Endodermal cell (in vitro differentiated cells): Measurements from ENCODE around the gene RPL13A. TPM values are rescaled to one million over a fixed set of nuclear protein-coding genes. Genes with fewer than 3 reads are reported as not detected.

ENCODE experiments used
- DNase-seq: peaks from one replicate; pipeline ENCODE4 v3.0.0-alpha.2; 2017
- H3K27ac ChIP-seq: 2 replicates; pipeline ENCODE4 v1.5.1; 2013; ENCODE audit warnings: mild to moderate bottlenecking, low read depth, low read length, moderate library complexity
- H3K27me3 ChIP-seq: 2 replicates; pipeline ENCODE4 v1.6.1; 2013; ENCODE audit warnings: mild to moderate bottlenecking, low read length, moderate library complexity; ENCODE audit not compliant: insufficient read depth, control insufficient read depth, poor library complexity, severe bottlenecking
- H3K36me3 ChIP-seq: 2 replicates; pipeline ENCODE4 v1.7.0; 2013; ENCODE audit warnings: mild to moderate bottlenecking, low read length, moderate library complexity; ENCODE audit not compliant: control insufficient read depth, insufficient read depth
- H3K4me1 ChIP-seq: one replicate; pipeline ENCODE4 v1.7.0; 2013; ENCODE audit warnings: low read length; ENCODE audit not compliant: control insufficient read depth, insufficient read depth
- H3K4me3 ChIP-seq: 2 replicates; pipeline ENCODE4 v1.5.1; 2013; ENCODE audit warnings: mild to moderate bottlenecking, low read length, moderate library complexity
- H3K9ac ChIP-seq: 2 replicates; pipeline ENCODE4 v1.6.1; 2013; ENCODE audit warnings: mild to moderate bottlenecking, low read length, moderate library complexity; ENCODE audit not compliant: poor library complexity, severe bottlenecking; ENCODE audit errors: extremely low read depth
- H3K9me3 ChIP-seq: 2 replicates; pipeline ENCODE4 v1.6.1; 2013; ENCODE audit warnings: mild to moderate bottlenecking, low read length, moderate library complexity; ENCODE audit not compliant: control insufficient read depth
- H3K27ac Mint-ChIP-seq: 2 replicates; pipeline ENCODE4 v1.8.0; 2020; ENCODE audit warnings: mixed read lengths
- H3K27me3 Mint-ChIP-seq: 2 replicates; pipeline ENCODE4 v1.8.0; 2021; ENCODE audit warnings: mild to moderate bottlenecking, mixed read lengths; ENCODE audit not compliant: insufficient read depth
- H3K36me3 Mint-ChIP-seq: 2 replicates; pipeline ENCODE4 v1.8.0; 2020; ENCODE audit warnings: low read depth, mixed read lengths
- H3K4me1 Mint-ChIP-seq: 2 replicates; pipeline ENCODE4 v1.8.0; 2020; ENCODE audit warnings: mixed read lengths
- H3K4me3 Mint-ChIP-seq: 2 replicates; pipeline ENCODE4 v1.8.0; 2020; ENCODE audit warnings: mild to moderate bottlenecking, moderate library complexity, mixed read lengths
- H3K9me3 Mint-ChIP-seq: 2 replicates; pipeline ENCODE4 v1.8.0; 2020; ENCODE audit warnings: mild to moderate bottlenecking, mixed read lengths
- CTCF ChIP-seq: fragments of 200-600 bp; sonication (generic); conservative IDR thresholded peaks from 2 replicates; pipeline ENCODE4 v1.5.0; 2021; ENCODE audit warnings: antibody characterized with exemption, mild to moderate bottlenecking
- WGBS, 2 experiments: methylation state at CpG; one replicate each; pipeline versions ENCODE4 v1.1.5 to v1.1.7; 2013; ENCODE audit warnings: missing lambda C conversion rate in 2 of 2, mixed read lengths in 1 of 2; ENCODE audit not compliant: insufficient coverage in 1 of 2, insufficient read length in 1 of 2; 5-methylcytosine and 5-hydroxymethylcytosine counted together
- total RNA-seq, 2 donors: library from RNA; stranded (reverse); fragmentation: NEBNext Ultra II Directional in 1 of 2; extraction: Animal tissue kit (Norgen Biotek cat#: 25700) in 1 of 2; gene quantifications; 2 replicates in 1 of 2; 3 replicates in 1 of 2; pipeline ENCODE4 v1.2.1, GENCODE V29; 2021

Gene RPL13A
- total RNA-seq, 2 donors from 2014 or later, result 2,434 to 3,023 TPM

GRCh38 chr19:49513746-49514118 lies 26.3 kb downstream of the RPL13A start:
- H3K27ac Mint-ChIP-seq, result peak overlapping the region; percentile 79
- Histone ChIP-seq H3K9me3 (no peaks in the 10 kb centered on the region), H3K4me1 (peaks cover 3% of the 10 kb centered on the region), H3K36me3 (no peaks in the 10 kb centered on the region), H3K27ac (no peak overlapping the region), H3K4me3 (peak overlapping the region; percentile 79), H3K9ac (peak overlapping the region; percentile 47), H3K27me3 (no peaks in the 10 kb centered on the region)
- H3K36me3 Mint-ChIP-seq, result peaks cover 21% of the 10 kb centered on the region
- 64 to 65% methylated on average over 8 to 11 of the region's 12 CpGs for WGBS, 2 experiments
- no peak for TF ChIP-seq CTCF
- peak overlapping the region; percentile 65 for H3K4me3 Mint-ChIP-seq
- peak; percentile 56 for DNase-seq
- no peaks in the 10 kb centered on the region for H3K9me3 Mint-ChIP-seq
- no peaks in the 10 kb centered on the region for H3K27me3 Mint-ChIP-seq
- H3K4me1 Mint-ChIP-seq, result peaks cover 5% of the 10 kb centered on the region

GRCh38 chr19:49514151-49514550 lies 26.7 kb downstream of the RPL13A start:
- H3K36me3 ChIP-seq, result no peaks in the 10 kb centered on the region
- 91 to 94% methylated on average over 6 to 21 of the region's 21 CpGs for WGBS, 2 experiments
- H3K9ac ChIP-seq, result peak overlapping the region; percentile 47
- H3K27me3 Mint-ChIP-seq, result no peaks in the 10 kb centered on the region
- TF ChIP-seq CTCF, result no peak
- H3K4me1 Mint-ChIP-seq, result peaks cover 5% of the 10 kb centered on the region
- peak; percentile 65 for DNase-seq
- H3K9me3 Mint-ChIP-seq, result no peaks in the 10 kb centered on the region
- no peaks in the 10 kb centered on the region for H3K9me3 ChIP-seq
- peak overlapping the region; percentile 65 for H3K4me3 Mint-ChIP-seq
- H3K4me3 ChIP-seq, result peak overlapping the region; percentile 79
- no peak overlapping the region for H3K27ac ChIP-seq
- H3K36me3 Mint-ChIP-seq, result peaks cover 23% of the 10 kb centered on the region
- peaks cover 3% of the 10 kb centered on the region for H3K4me1 ChIP-seq
- no peaks in the 10 kb centered on the region for H3K27me3 ChIP-seq
- H3K27ac Mint-ChIP-seq, result no peak overlapping the region

GRCh38 chr19:49515767-49516166 lies 28.4 kb downstream of the RPL13A start:
- H3K4me1 ChIP-seq, result peaks cover 3% of the 10 kb centered on the region
- H3K27me3 Mint-ChIP-seq, result no peaks in the 10 kb centered on the region
- peak overlapping the region; percentile 17 for H3K27ac ChIP-seq
- peaks cover 5% of the 10 kb centered on the region for H3K4me1 Mint-ChIP-seq
- no peaks in the 10 kb centered on the region for H3K9me3 Mint-ChIP-seq
- no peaks in the 10 kb centered on the region for H3K36me3 ChIP-seq
- 94 to 100% methylated on average over 4 of the region's 4 CpGs for WGBS, 2 experiments
- no peak overlapping the region for H3K4me3 Mint-ChIP-seq
- peak overlapping the region; percentile 68 for H3K27ac Mint-ChIP-seq
- no peak overlapping the region for H3K9ac ChIP-seq
- H3K27me3 ChIP-seq, result no peaks in the 10 kb centered on the region
- TF ChIP-seq CTCF, result no peak
- H3K9me3 ChIP-seq, result no peaks in the 10 kb centered on the region
- DNase-seq, result no peak
- H3K36me3 Mint-ChIP-seq, result peaks cover 32% of the 10 kb centered on the region
- H3K4me3 ChIP-seq, result no peak overlapping the region
